ENCODE results near the gene EEF2K.
"Not testable (repeated sequence)": the region's sequence is repeated elsewhere in the genome, so short reads cannot be mapped to it uniquely, and the experiment has no call there.

The EEF2K gene

GRCh38 chr16:22194707-22195444 lies 11.2 kb upstream of the EEF2K start:
- Histone ChIP-seq H3K4me2 (ENCODE audit: low read depth, low read length, poor library complexity, severe bottlenecking) (peak overlapping the region; percentile 65), H2AFZ (ENCODE audit: low read length) (no peak overlapping the region), H3F3A (ENCODE audit: low read depth) (0 out of 2 replicates have a peak, but pooled peaks cover 6% of the 10 kb centered on the region), H3K27me3 (ENCODE audit: insufficient read depth, low read length, poor library complexity, severe bottlenecking) (no peaks in the 10 kb centered on the region), H3K4me3 (ENCODE audit: low read length, poor library complexity, severe bottlenecking) (peak overlapping the region; percentile 82), H3K9ac (ENCODE audit: low read depth, low read length, poor library complexity, severe bottlenecking) (peak overlapping the region; percentile 57), H3K9me3 (ENCODE audit: insufficient read depth, low read depth, low read length) (no peaks in the 10 kb centered on the region), H4K20me1 (ENCODE audit: insufficient read depth, low read length, poor library complexity, severe bottlenecking) (no peaks in the 10 kb centered on the region), H3K36me3 (ENCODE audit: insufficient read depth, low read length) (no peaks in the 10 kb centered on the region), H3K9me2 (replicated peaks; ENCODE audit: low read depth, low read length) (no peaks in the 10 kb centered on the region), H3K79me2 (ENCODE audit: insufficient read depth, low read length) (no peaks in the 10 kb centered on the region), H3K4me1 (ENCODE audit: insufficient read depth, low read length, poor library complexity, severe bottlenecking) (peaks cover 29% of the 10 kb centered on the region)
- no peak for TF ChIP-seq CTCF (conservative IDR thresholded peaks at IDR 0.05; ENCODE audit: low read length)
- no peak for TF ChIP-seq EZH2phosphoT487 (IDR thresholded peaks at IDR 0.05; ENCODE audit: borderline replicate concordance)

- H3K9me3 ChIP-seq (ENCODE audit: insufficient read depth, low read depth, low read length), result no peaks in the 10 kb centered on the region
- peak overlapping the region; percentile 82 for H3K4me3 ChIP-seq (ENCODE audit: low read length, poor library complexity, severe bottlenecking)
- TF ChIP-seq EZH2phosphoT487 (IDR thresholded peaks at IDR 0.05; ENCODE audit: borderline replicate concordance) (no peak), CTCF (conservative IDR thresholded peaks at IDR 0.05; ENCODE audit: low read length) (no peak)
- no peaks in the 10 kb centered on the region for H3K79me2 ChIP-seq (ENCODE audit: insufficient read depth, low read length)
- peak overlapping the region; percentile 57 for H3K9ac ChIP-seq (ENCODE audit: low read depth, low read length, poor library complexity, severe bottlenecking)
- no peaks in the 10 kb centered on the region for H3K36me3 ChIP-seq (ENCODE audit: insufficient read depth, low read length)
- H3K27me3 ChIP-seq (ENCODE audit: insufficient read depth, low read length, poor library complexity, severe bottlenecking), result no peaks in the 10 kb centered on the region
- 0 out of 2 replicates have a peak, but pooled peaks cover 6% of the 10 kb centered on the region for H3F3A ChIP-seq (ENCODE audit: low read depth)
- peak overlapping the region; percentile 65 for H3K4me2 ChIP-seq (ENCODE audit: low read depth, low read length, poor library complexity, severe bottlenecking)
- no peaks in the 10 kb centered on the region for H4K20me1 ChIP-seq (ENCODE audit: insufficient read depth, low read length, poor library complexity, severe bottlenecking)
- H3K9me2 ChIP-seq (replicated peaks; ENCODE audit: low read depth, low read length), result no peaks in the 10 kb centered on the region
- H2AFZ ChIP-seq (ENCODE audit: low read length), result no peak overlapping the region
- peaks cover 29% of the 10 kb centered on the region for H3K4me1 ChIP-seq (ENCODE audit: insufficient read depth, low read length, poor library complexity, severe bottlenecking)
Observed at GRCh38 chr16:22195445-22195694, 10.7 kb upstream of the EEF2K start.

GRCh38 chr16:22195695-22196558 lies 10.2 kb upstream of the EEF2K start:
- peak overlapping the region; percentile 66 for H3K4me2 ChIP-seq (ENCODE audit: low read depth, low read length, poor library complexity, severe bottlenecking)
- H3K4me3 ChIP-seq (ENCODE audit: low read length, poor library complexity, severe bottlenecking), result peak overlapping the region; percentile 82
- no peaks in the 10 kb centered on the region for H3K9me2 ChIP-seq (replicated peaks; ENCODE audit: low read depth, low read length)
- H3K4me1 ChIP-seq (ENCODE audit: insufficient read depth, low read length, poor library complexity, severe bottlenecking), result peaks cover 29% of the 10 kb centered on the region
- TF ChIP-seq CTCF (conservative IDR thresholded peaks at IDR 0.05; ENCODE audit: low read length), result peak; percentile 77
- TF ChIP-seq EZH2phosphoT487 (IDR thresholded peaks at IDR 0.05; ENCODE audit: borderline replicate concordance), result no peak
- H4K20me1 ChIP-seq (ENCODE audit: insufficient read depth, low read length, poor library complexity, severe bottlenecking), result no peaks in the 10 kb centered on the region
- no peaks in the 10 kb centered on the region for H3K36me3 ChIP-seq (ENCODE audit: insufficient read depth, low read length)
- H3K9me3 ChIP-seq (ENCODE audit: insufficient read depth, low read depth, low read length), result no peaks in the 10 kb centered on the region
- 0 out of 2 replicates have a peak, but pooled peaks cover 6% of the 10 kb centered on the region for H3F3A ChIP-seq (ENCODE audit: low read depth)
- H2AFZ ChIP-seq (ENCODE audit: low read length), result peak overlapping the region; percentile 96
- H3K9ac ChIP-seq (ENCODE audit: low read depth, low read length, poor library complexity, severe bottlenecking), result peak overlapping the region; percentile 57
- no peaks in the 10 kb centered on the region for H3K27me3 ChIP-seq (ENCODE audit: insufficient read depth, low read length, poor library complexity, severe bottlenecking)
- no peaks in the 10 kb centered on the region for H3K79me2 ChIP-seq (ENCODE audit: insufficient read depth, low read length)

- H3K4me1 ChIP-seq (ENCODE audit: insufficient read depth, low read length, poor library complexity, severe bottlenecking), result peaks cover 25% of the 10 kb centered on the region
- peak overlapping the region; percentile 57 for H3K9ac ChIP-seq (ENCODE audit: low read depth, low read length, poor library complexity, severe bottlenecking)
- not testable (repeated sequence) for H3K79me2 ChIP-seq (ENCODE audit: insufficient read depth, low read length); H3K9me3 ChIP-seq (ENCODE audit: insufficient read depth, low read depth, low read length); H3K27me3 ChIP-seq (ENCODE audit: insufficient read depth, low read length, poor library complexity, severe bottlenecking); H3K36me3 ChIP-seq (ENCODE audit: insufficient read depth, low read length); H3F3A ChIP-seq (ENCODE audit: low read depth); H3K9me2 ChIP-seq (replicated peaks; ENCODE audit: low read depth, low read length); H4K20me1 ChIP-seq (ENCODE audit: insufficient read depth, low read length, poor library complexity, severe bottlenecking)
- H2AFZ ChIP-seq (ENCODE audit: low read length), result peak overlapping the region; percentile 96; the same call in 1 of the 2 replicates
- peak overlapping the region; percentile 82 for H3K4me3 ChIP-seq (ENCODE audit: low read length, poor library complexity, severe bottlenecking)
- peak overlapping the region; percentile 66 for H3K4me2 ChIP-seq (ENCODE audit: low read depth, low read length, poor library complexity, severe bottlenecking)
Observed at GRCh38 chr16:22196559-22197168, 9.4 kb upstream of the EEF2K start.
